Inflammatory macrophage treated with lipopolysaccharide for 4 hours (primary cell): ENCODE data around the gene BTBD17.
"Not testable (repeated sequence)": the region's sequence is repeated elsewhere in the genome, so short reads cannot be mapped to it uniquely, and the experiment has no call there.

ENCODE experiments used
- DNase-seq: peaks from one replicate; pipeline ENCODE4 v3.0.0-alpha.2; 2020

Gene BTBD17, protein sequence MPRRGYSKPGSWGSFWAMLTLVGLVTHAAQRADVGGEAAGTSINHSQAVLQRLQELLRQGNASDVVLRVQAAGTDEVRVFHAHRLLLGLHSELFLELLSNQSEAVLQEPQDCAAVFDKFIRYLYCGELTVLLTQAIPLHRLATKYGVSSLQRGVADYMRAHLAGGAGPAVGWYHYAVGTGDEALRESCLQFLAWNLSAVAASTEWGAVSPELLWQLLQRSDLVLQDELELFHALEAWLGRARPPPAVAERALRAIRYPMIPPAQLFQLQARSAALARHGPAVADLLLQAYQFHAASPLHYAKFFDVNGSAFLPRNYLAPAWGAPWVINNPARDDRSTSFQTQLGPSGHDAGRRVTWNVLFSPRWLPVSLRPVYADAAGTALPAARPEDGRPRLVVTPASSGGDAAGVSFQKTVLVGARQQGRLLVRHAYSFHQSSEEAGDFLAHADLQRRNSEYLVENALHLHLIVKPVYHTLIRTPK

DNA sequence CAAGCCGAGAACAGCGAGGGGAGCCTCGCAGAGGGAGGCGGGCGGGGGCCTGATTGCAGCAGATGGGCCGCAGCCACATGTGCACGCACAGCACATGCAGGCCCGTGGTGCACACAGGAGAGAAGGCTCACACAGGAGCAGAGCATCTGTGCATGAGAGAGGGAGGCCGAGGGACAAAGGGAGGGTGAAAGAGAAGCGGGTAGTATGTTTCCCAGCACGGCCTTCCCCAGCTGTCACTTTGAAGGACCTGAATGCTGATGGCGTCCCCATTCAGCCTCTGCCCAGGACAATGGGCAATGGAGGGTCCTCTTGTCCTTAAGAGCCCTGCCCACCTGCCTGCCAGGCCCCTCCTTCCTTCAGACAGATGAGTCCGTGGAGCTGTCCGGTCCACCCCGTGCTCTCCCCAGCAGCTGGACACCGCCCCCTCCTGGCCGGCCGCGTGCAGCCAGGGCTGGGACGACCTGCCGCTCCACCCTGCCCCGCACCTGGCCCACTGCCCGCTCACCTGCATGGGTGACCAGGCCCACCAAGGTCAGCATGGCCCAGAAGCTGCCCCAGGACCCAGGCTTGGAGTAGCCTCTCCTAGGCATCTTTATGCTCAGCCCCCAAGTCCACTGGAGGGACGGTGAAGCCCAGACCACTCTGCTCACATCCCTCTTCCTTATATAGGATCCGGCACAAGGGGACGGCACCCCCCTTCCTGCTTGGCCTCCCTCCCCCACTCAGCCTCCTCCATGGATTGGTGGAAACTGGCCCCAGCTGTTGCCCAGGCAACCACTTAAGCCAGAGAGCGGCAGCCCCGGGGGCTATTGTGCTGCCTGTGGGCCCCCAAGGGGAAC lies at the start of gene BTBD17:
BTBD17 (minus strand) TSS at position 639 of the 839 bp plus-strand sequence; CDS start at position 590, 49 bp downstream.
- peak; percentile 33 for DNase-seq

DNA sequence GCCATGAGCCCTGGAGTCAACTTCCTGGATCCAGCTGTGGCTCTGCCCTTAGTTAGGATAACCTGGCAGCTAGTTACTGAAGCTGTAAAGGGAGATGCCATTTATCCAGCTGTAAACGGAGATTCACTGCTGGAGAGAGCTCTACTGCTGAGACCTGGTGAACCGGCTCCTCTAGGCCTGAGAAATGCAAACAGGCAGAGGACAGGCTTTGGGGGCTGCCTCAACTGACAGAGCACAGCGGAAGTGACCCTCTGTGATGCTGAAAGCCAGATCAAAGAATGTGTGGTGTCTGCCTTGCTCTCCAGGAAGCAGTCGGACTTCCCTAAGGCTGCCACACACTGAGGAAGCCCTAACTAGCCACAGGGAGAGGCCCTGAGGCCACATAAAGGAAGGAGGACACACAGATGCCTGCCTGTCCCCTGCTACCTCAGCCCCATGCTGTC lies 48.4 kb upstream of the BTBD17 start:
- no peak for DNase-seq

DNA sequence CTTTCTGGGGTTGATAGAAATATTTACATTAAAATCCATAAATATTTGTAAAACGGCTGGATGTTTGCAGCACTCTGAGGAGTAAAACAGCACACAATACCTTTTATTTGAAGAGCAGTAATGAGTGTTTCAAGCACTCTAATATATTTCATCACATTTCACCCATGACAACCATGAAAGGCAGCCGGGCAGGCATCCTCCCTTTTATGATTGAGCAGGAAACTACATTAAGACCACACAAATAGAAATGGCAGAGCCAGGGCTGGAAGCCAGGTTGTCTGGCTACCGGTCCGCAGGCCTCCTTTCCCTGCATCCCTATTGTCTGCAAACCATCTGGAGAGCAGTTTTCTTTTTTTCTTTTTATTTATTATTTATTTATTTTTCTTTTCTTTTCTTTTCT lies 47.1 kb upstream of the BTBD17 start:
- DNase-seq = no peak

DNA sequence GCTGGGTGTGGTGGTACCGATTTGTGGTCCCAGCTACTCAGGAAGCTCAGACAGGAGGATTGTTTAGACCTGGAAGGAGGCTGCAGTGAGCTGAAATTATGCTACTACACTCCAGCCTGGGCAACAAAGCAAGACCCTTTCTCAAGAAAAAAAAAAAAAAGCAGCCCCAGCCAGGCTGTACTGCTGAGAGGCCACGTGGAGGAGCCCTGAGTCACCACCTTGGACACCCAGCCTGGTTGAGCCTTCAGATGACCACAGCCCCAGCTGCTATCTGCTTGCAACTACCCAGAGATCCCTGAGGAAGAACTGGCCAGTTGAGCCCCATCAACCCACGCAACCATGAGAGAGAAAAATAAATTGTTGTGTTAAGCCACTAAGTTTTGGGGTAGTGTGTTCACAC lies 46.6 kb upstream of the BTBD17 start:
- DNase-seq = no peak

DNA sequence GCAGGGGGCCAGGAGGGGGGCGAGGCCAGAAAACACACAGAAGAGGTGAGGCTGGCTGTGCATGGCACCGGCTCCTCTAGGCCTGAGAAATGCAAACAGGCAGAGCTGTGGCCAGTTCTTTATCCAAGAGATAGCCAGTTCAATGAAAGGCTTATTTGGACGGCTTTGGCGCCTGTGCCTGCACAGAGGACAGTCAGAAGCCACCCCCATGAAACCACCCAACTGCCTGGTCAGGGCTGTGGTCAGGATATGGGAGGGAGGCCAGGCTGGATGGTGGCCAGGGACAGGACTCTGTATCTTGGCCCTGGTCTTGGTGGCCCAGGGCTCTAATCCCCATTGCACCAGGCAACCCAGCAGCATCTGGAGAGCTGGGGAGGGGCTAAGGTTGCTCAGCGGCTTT lies 45.7 kb upstream of the BTBD17 start:
- DNase-seq = no peak

DNA sequence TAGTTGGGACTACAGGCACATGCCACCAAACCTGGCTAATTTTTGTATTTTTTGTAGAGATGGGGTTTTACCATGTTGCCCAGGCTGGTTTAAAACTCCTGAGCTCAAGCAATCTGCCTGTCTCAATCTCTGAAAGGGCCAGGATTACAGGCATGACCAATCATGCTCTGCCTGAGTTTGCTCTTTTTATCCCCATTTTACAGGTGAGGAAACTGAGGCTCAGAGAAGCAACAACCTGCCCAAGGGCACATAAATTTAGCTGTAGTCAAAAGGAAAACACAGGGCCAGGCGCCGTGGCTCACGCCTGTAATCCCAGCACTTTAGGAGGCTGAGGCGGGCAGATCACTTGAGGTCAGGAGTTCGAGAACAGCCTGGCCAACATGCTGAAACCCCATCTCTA lies 43.6 kb upstream of the BTBD17 start:
- not testable (repeated sequence) for DNase-seq

DNA sequence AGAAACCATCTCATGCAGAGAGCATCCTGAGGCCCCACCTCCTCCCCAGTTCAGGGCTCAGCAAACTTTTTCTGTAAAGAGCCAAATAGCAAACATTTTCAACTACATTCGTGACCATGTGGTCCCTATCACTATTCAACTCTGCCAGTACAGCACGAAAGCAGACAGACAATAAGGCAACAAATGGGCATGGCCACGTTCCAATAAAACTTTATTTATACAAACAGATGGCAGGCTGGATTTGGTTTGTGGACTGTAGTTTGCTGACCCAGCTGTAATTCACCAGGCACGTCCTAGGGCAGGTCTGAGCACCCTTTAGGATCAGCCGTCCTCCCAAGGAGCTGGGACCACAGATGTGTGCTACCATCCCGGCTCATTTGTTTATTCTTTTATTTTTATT lies 43.1 kb upstream of the BTBD17 start:
- DNase-seq = no peak

DNA sequence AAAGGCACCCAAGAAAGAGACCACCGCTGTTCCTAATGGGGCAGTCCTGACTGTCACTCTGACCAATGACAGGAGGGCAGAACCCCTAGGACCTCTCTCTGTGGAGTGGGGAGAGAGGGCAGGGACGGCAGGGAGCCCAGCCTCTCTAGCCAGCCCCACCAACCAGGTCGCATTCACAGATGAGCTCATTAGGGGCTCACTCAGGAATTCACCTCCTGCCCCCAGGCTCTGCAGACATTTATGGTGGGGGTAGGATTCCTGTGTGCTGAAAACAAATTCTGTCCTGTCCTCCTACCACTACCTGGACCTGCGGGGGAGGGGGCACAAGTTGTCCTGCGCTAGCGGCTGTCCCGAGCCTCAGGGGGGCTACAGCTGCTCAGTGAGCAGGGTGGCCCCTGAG lies 42.5 kb upstream of the BTBD17 start:
- DNase-seq = no peak

DNA sequence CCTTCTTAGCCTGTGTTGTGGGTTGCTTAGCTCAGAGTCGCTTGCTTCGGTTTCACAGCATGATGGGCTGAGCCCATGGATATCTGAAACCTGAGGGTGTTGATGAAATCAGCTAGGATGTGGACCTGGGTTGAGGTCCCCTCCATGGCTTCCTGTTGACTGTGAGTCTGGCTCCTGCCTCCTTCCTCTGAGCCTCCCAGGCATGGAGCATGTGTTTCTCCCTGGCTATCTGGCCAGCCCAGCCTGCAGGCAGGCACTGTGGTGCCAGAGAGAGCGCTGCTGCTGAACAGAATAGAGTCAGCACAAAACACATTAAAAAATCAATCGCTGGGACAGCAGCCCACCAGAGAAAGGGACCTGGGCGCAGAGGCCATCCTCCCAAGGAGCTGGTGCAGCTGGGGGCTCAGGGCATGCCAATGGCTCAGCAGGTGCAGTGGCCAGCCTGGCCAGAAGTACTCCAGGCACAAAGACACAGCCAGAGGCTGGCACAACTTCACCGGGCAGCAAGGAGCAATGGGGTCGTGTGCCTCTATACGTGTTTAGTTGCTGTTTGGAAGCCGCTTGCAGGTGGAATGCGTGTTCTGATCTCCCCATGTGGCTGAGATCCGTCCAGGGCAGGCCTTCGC lies 42.0 kb upstream of the BTBD17 start:
- no peak for DNase-seq

DNA sequence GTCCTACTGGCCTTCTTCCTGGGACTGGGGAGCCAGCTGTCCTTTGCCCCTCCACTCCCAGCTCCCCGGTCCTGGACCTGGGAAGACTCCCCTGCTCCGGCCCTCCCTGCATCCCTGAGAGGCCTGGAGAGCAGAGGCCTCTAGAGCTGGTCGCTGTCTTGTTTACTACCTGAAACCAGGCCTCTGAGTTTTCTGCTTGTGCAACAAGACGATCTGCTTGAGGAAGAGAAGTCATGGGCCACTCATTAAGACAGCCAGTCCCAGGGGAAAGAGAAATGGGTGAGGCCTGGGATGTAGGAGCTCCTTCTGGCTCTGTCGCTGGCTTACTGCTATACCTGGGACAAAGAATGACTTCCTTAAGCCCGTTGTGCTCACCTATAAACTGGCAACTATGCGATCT lies 40.4 kb upstream of the BTBD17 start:
- no peak for DNase-seq

DNA sequence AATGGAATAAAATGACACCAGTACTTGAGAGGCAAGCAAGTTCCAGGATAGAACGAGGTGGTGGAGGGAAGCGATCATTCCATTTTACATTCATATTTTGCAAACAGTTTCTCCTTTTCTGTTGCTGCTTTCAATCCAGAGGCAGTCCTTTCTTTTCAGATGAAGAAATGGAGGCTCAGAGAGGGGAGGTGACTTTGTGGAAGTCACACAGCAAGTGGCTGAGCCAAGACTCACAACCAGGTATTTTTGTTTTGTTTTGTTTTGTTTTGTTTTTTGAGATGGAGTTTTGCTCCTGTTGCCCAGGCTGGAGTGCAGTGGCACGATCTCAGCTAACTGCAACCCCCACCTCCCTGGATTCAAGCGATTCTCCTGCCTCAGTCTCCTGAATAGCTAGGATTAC lies 34.9 kb upstream of the BTBD17 start:
- no peak for DNase-seq

DNA sequence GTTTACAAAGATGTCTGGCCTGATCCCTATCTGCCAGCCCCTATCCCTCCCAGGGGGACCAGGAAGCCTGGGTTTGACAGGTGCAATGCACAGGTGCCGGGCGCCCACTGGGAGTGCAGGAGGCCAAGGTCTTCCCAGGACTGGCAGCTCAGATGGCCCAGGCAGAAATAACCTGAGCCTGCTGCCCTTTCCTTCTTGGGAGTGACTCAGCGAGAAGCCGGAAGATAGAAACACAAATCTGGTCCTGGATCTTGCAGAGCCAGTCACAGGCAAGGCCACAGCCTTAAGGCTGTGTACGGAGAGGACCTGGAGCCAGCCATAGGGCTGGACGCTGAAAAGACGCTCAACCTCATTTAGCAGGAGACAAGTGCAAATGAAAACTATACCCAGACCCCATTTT lies 33.3 kb upstream of the BTBD17 start:
- no peak for DNase-seq

DNA sequence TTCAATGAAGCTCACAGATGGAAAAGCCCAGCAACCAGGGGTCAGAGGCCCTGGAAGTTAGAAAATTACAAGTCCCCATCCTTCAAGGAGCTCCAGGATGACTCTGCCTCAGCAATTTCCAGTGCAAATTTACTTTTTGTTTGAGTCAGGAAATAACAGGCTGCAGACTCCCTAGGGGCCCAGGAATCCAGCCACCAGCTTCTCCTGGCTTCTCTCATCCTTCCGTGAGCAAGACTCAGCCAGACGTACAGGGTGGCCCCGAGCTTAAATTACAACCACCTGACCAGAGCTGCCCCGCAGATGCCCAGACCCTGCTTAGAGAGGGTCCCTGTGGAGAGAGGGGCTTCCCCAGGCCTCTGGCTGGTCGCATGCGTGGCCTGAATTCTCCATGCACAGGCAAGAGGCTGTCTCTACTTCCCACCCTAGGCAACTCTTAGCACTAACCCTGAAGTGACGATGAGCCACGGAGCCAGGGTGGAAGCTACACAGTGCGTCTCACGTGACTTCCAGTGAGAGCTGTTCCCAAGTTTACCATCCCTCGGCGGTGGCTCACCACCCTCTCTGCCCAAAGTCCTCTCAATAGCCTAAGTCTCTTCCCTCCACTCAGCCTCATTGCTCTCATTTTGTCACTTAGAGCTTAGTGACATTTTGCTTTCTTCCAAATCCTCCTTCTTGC lies 32.7 kb upstream of the BTBD17 start:
- no peak for DNase-seq

DNA sequence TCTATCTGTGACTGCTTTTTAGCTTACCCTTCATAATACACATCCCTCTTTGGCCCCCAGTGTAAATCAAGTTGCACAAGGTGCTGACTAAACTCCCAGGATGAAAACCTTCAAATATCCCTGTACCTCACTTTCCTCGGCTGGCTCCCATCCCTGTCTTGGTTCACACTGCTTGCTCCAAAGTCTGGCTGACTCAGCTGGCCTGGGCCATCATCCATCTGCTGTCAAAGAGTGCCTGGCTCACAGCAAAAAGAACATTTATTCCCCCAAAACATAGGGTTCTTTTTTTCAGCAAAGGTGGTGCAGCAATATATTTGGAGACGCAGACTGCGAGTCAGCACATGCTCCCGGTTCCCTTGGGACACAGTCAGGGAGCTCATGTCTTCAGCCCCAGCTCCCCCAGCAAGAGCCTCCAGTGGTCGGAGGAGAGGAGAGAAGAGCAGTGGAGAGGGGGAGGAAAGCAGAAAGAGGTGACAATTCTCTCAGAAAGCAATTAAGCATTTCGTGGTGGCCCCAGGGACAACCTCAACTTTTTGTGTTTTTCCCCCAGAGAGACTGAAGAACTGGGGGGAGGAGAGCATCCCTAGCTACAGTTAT lies 31.8 kb upstream of the BTBD17 start:
- DNase-seq = no peak

DNA sequence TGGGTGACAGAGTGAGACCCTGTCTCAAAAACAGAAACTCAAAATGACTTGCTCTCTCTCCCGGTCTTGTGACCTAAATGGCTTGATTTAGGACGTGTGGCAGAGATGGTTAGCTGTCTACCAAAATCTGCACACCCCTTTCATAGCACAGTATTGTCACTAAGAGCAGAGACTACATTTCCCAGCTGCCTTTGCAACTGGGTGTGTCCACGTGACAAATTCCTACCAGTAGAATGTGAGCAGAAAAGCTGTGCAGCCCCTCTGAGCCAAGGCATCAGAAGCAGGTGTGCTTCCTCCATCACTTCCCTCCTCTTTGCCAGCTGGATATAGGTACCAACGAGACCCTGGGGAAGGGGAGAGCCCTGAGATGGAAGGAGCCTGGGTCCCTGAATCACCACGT lies 31.2 kb upstream of the BTBD17 start:
- DNase-seq = no peak

DNA sequence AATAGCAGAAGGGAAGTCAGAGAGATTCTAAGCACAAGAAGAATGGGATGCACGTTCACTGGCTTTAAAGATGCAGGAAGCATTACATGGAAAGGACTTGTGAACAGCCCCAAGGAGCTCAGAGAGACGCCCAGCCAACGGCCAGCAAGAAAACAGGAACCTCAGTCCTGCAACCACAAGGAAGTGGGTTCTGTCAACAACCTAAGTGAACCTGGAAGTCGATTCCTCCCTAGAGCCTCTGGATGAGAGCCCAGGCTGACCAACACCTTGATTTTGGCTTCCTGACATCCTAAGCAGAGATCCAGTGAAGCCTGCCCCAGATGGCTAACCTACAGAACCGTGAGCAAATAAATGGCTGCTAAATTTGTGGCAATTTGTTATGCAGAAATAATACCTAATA lies 30.1 kb upstream of the BTBD17 start:
- DNase-seq = peak; percentile 27

DNA sequence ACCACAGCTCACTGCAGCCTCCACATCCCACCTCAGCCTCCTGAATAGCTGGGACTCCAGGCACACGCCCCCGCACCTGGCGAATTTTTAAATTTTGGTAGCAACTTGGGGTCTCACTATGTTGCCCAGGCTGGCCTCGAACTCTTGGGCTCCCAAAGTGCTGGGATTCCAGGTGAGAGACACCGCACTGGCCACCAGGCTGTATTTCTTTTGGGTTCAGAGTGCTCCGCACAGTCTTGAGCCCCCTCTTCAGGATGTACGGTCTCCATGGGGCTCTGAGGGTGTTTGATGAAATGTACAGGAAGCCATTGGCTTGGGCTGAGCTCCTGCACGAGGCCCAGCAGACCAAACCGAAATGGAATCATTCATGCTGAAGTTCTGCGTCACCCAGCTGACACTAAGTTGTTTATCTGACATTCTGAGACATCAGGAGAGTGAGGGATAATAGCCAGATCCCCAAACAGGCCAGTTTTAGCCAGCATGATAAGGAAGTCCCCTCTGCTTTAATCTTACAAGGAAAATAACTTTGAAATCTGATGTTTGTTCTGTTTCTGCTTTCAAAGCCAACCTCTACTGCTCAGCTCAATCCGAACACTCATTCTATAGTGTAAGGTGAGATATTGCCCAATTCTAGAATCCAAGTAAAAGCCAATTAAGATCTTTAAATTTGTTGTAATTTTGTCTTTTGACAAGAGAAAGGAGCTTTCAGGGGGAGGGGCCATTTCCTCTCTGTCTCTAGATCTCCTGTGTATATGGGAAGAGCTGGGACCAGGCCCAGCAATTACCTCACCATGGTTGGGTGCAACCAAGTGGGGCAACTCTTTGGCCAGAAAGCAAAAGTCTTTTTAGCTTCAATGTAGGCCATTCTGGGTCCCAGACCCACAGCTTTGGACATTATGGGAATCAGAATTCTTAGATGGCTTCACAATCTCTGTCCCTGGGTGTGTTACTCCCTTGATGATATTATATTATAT lies 29.3 kb upstream of the BTBD17 start:
- no peak for DNase-seq

DNA sequence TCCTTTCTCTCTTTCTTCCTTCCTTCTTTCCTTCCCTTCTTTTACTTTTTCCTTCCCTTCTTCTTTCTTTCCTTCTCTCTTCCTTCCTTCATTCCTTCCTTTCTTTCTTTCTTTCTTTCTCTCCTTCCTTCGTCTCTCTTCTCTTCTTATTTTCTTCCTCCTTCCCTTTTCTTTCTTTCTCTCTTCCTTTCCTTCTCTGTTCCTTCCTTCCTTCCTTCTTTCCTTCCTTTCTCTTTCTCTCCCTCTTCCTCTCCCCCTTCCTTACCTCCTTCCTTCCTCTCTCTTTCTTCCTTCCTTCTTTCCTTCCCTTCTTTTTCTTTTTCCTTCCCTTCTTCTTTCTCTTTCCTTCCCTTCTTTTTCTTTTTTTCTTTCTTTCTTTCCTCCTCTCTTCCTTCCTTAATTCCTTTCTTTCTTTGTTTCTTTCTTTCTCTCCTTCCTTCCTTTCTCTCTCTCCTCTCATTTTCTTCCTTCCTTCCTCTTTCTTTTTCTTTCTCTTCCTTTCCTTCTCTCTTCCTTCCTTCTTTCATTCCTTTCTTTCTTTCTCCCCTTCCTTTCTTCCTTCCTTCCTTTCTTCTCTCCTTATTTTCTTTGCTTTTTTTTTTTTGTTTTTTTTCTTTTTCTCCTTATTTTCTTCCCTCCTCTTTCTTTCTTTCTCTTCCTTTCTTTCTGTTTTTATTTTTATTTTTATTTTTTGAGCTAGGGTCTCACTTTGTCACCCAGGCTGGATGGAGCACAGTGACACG lies 28.4 kb upstream of the BTBD17 start:
- DNase-seq = no peak

DNA sequence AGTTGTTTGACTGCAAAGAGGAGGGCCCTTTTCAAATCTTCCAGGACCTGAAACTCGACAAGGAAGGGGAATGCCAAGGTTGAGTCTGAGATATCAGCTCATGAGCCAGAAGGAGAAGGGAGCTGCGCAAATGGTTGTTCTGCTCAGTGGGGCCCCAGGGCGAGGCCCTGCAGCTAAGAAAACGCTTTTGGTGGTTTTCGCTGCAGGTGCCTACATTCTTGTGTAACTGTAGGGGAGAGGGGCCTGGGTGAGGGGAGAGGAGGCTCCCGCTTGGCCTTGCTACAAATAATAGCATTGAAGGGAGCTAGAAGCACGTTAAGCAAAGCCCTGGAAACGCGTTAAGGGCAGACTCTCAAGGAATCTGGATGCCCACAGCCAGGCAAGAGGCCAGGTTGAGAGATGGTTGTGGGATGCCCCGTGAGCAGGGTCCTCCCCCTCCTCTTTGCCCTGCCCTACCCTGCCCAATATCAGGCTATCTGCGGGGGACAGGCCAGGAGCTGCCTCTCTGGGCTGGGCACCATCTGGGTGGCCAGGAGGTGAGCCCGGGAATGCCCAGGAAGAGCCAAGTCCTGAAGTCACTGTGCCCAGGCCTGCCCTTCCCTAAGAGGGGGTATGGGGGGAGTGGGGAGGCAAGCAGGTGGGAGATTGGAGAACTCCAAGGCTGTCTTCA lies 27.6 kb upstream of the BTBD17 start:
- no peak for DNase-seq
